ENCODE results near the gene UBAC1.
A peak's percentile ranks its signal among the peaks of the same experiment; 100 is the strongest.
"Not testable (repeated sequence)": the region's sequence is repeated elsewhere in the genome, so short reads cannot be mapped to it uniquely, and the experiment has no call there.

Gene UBAC1

GRCh38 chr9:135976944-135977343 is 15.8 kb upstream of the UBAC1 start:
- DNase-seq = no peak

- no peak for DNase-seq
Observed at GRCh38 chr9:135976531-135976930, 15.4 kb upstream of the UBAC1 start.

GRCh38 chr9:135975834-135976233 is 14.7 kb upstream of the UBAC1 start:
- no peak for DNase-seq

- no peak for DNase-seq
Observed at GRCh38 chr9:135974220-135974573, 13.0 kb upstream of the UBAC1 start.

GRCh38 chr9:135973277-135974219 is 12.4 kb upstream of the UBAC1 start:
- DNase-seq = no peak

GRCh38 chr9:135971892-135972291 is 10.7 kb upstream of the UBAC1 start:
- DNase-seq = no peak

- peak; percentile 66 for DNase-seq
Observed at GRCh38 chr9:135971111-135971766, 10.1 kb upstream of the UBAC1 start.

- DNase-seq = no peak
Observed at GRCh38 chr9:135970128-135970815, 9.1 kb upstream of the UBAC1 start.

GRCh38 chr9:135969064-135969683 is 8.0 kb upstream of the UBAC1 start:
- DNase-seq = peak; percentile 39

GRCh38 chr9:135968601-135969000 is 7.4 kb upstream of the UBAC1 start:
- DNase-seq = no peak

GRCh38 chr9:135968083-135968476 is 6.9 kb upstream of the UBAC1 start:
- peak; percentile 28 for DNase-seq

GRCh38 chr9:135966916-135967260 is 5.7 kb upstream of the UBAC1 start:
- not testable (repeated sequence) for DNase-seq

- DNase-seq = no peak
Observed at GRCh38 chr9:135965124-135965756, 4.1 kb upstream of the UBAC1 start.

- DNase-seq = no peak
Observed at GRCh38 chr9:135963938-135964337, 2.8 kb upstream of the UBAC1 start.

- DNase-seq = no peak
Observed at GRCh38 chr9:135963338-135963737, 2.2 kb upstream of the UBAC1 start.

- no peak for DNase-seq
Observed at GRCh38 chr9:135962696-135963307, 1.6 kb upstream of the UBAC1 start.

- no peak for DNase-seq
Observed at GRCh38 chr9:135961811-135962695, 880 bp upstream of the UBAC1 start.

GRCh38 chr9:135960411-135961276 is 529 bp downstream of the UBAC1 start:
- no peak for DNase-seq

- DNase-seq = no peak
Observed at GRCh38 chr9:135959814-135960213, 1.4 kb downstream of the UBAC1 start.

GRCh38 chr9:135958485-135958884 is 2.7 kb downstream of the UBAC1 start:
- no peak for DNase-seq

All from fibroblast of skin of right biceps (primary cell).